Liver (tissue), 9 donors: ENCODE results near the gene ARHGEF28. TPM values are rescaled to one million over a fixed set of nuclear protein-coding genes. Genes with fewer than 3 reads are reported as not detected.

Experiments
- DNase-seq: peaks from one replicate; pipeline ENCODE4 v3.0.0-alpha.2; 2017; ENCODE audit warnings: low spot score
- H3K27ac ChIP-seq, 2 donors: one replicate each; pipeline ENCODE4 v1.7.0; 2013; ENCODE audit warnings: inconsistent platforms in 2 of 2, low read length in 2 of 2, control low read depth in 1 of 2, low read depth in 1 of 2, mild to moderate bottlenecking in 1 of 2
- H3K27me3 ChIP-seq, 4 donors: one replicate each; pipeline versions ENCODE4 v1.6.1 to v1.7.0; 2013; ENCODE audit warnings: low read length in 3 of 4, inconsistent platforms in 1 of 4, mild to moderate bottlenecking in 1 of 4, moderate library complexity in 1 of 4; ENCODE audit not compliant: control insufficient read depth in 4 of 4, insufficient read depth in 4 of 4
- H3K36me3 ChIP-seq, 4 donors: one replicate each; pipeline versions ENCODE4 v1.6.1 to v1.7.0; 2013; ENCODE audit warnings: low read length in 3 of 4, mild to moderate bottlenecking in 3 of 4, low read depth in 1 of 4, moderate library complexity in 1 of 4; ENCODE audit not compliant: control insufficient read depth in 4 of 4, insufficient read depth in 3 of 4
- H3K4me1 ChIP-seq, 4 donors: one replicate each; pipeline versions ENCODE4 v1.6.1 to v1.7.0; 2013; ENCODE audit warnings: low read length in 3 of 4, mild to moderate bottlenecking in 3 of 4, moderate library complexity in 1 of 4; ENCODE audit not compliant: control insufficient read depth in 4 of 4, insufficient read depth in 4 of 4
- H3K4me3 ChIP-seq, 3 donors: one replicate each; pipeline versions ENCODE4 v1.6.1 to v1.7.0; 2013; ENCODE audit warnings: low read length in 3 of 3, control low read depth in 1 of 3, low read depth in 1 of 3, mild to moderate bottlenecking in 1 of 3
- H3K9ac ChIP-seq, 2 donors: one replicate each; pipeline ENCODE4 v1.7.0; 2013; ENCODE audit warnings: low read length in 2 of 2, mild to moderate bottlenecking in 2 of 2, moderate library complexity in 2 of 2, control low read depth in 1 of 2, low read depth in 1 of 2
- H3K9me3 ChIP-seq, 4 donors: one replicate each; pipeline versions ENCODE4 v1.6.1 to v1.7.0; 2013; ENCODE audit warnings: low read length in 3 of 4; ENCODE audit not compliant: control insufficient read depth in 4 of 4
- ATF3 ChIP-seq: IDR thresholded peaks from 2 replicates; pipeline ENCODE4 v1.6.1; 2016; ENCODE audit warnings: antibody characterized with exemption
- CTCF ChIP-seq: fragments of 150-350 bp; IDR thresholded peaks from 2 replicates; pipeline ENCODE4 v1.5.1; 2017; ENCODE audit warnings: improper control_type of control experiment, low read depth, low read length; ENCODE audit not compliant: missing input control
- EGR1 ChIP-seq, 2 donors: IDR thresholded peaks; 2 replicates each; pipeline ENCODE4 v1.6.1; 2016 to 2018; ENCODE audit warnings: antibody characterized with exemption in 2 of 2, low read depth in 2 of 2
- FOXA1 ChIP-seq: IDR thresholded peaks from 2 replicates; pipeline ENCODE4 v1.6.1; 2016; ENCODE audit warnings: antibody characterized with exemption
- FOXA2 ChIP-seq: IDR thresholded peaks from 2 replicates; pipeline ENCODE4 v1.6.1; 2016; ENCODE audit warnings: antibody characterized with exemption
- HNF4A ChIP-seq, 2 donors: conservative IDR thresholded peaks; 2 replicates each; pipeline ENCODE4 v1.6.1; 2016; ENCODE audit warnings: antibody characterized with exemption in 2 of 2, mild to moderate bottlenecking in 2 of 2
- HNF4G ChIP-seq: IDR thresholded peaks from 2 replicates; pipeline ENCODE4 v1.6.1; 2016; ENCODE audit warnings: antibody characterized with exemption
- JUND ChIP-seq, 2 donors: IDR thresholded peaks; 2 replicates each; pipeline ENCODE4 v1.6.1; 2016; ENCODE audit warnings: antibody characterized with exemption in 2 of 2
- MAX ChIP-seq: IDR thresholded peaks from 2 replicates; pipeline ENCODE4 v1.6.1; 2016; ENCODE audit warnings: antibody characterized with exemption
- NR2F2 ChIP-seq: IDR thresholded peaks from 2 replicates; pipeline ENCODE4 v1.6.1; 2016; ENCODE audit warnings: antibody characterized with exemption
- RAD21 ChIP-seq, 2 donors: IDR thresholded peaks; 2 replicates each; pipeline ENCODE4 v1.6.1; 2016; ENCODE audit warnings: antibody characterized with exemption in 2 of 2, mild to moderate bottlenecking in 2 of 2
- RXRA ChIP-seq, 2 donors: IDR thresholded peaks; 2 replicates each; pipeline ENCODE4 v1.6.1; 2017 to 2018; ENCODE audit warnings: antibody characterized with exemption in 2 of 2, mild to moderate bottlenecking in 1 of 2
- TAF1 ChIP-seq: conservative IDR thresholded peaks from 2 replicates; pipeline ENCODE4 v1.6.1; 2016; ENCODE audit warnings: antibody characterized with exemption, mild to moderate bottlenecking
- YY1 ChIP-seq: IDR thresholded peaks from 2 replicates; pipeline ENCODE4 v1.6.1; 2016; ENCODE audit warnings: antibody characterized with exemption, mild to moderate bottlenecking
- WGBS: extraction: QIAGEN DNeasy Blood & Tissue Kit; methylation state at CpG from one replicate; pipeline ENCODE4 v1.1.7; 2013; 5-methylcytosine and 5-hydroxymethylcytosine counted together
- polyA plus RNA-seq, 2 donors: library from polyadenylated mRNA; stranded (reverse) in 1 of 2; unstranded in 1 of 2; fragments of 200-250 nt in 1 of 2; fragments of >200 nt in 1 of 2; fragmentation: Nextera tagmentation in 1 of 2; extraction: Ambion mirVana in 1 of 2; gene quantifications; one replicate each; pipeline versions ENCODE4 v1.2.1 to v1.2.3, GENCODE V29; 2013 to 2015
- total RNA-seq, 2 donors: library from RNA; depleted of rRNA; stranded (reverse); fragments of >200 nt; gene quantifications; one replicate each; pipeline ENCODE4 v1.2.3, GENCODE V29; 2014
- TF ChIP-seq, protein P1 (sequence below): IDR thresholded peaks from 2 replicates; pipeline ENCODE4 v1.6.1; 2016; ENCODE audit warnings: antibody characterized with exemption
- TF ChIP-seq, protein P2 (sequence below): IDR thresholded peaks from 2 replicates; pipeline ENCODE4 v1.6.1; 2016; ENCODE audit warnings: antibody characterized with exemption, mild to moderate bottlenecking
- donor health status: healthy.
- donor health status: healthy.
- donor health status: healthy.
- donor health status: healthy.
- donor health status: healthy.

The ARHGEF28 gene
- total and polyA plus RNA-seq, 4 donors = 1.6 to 13.9 (median 3.6) TPM

DNA sequence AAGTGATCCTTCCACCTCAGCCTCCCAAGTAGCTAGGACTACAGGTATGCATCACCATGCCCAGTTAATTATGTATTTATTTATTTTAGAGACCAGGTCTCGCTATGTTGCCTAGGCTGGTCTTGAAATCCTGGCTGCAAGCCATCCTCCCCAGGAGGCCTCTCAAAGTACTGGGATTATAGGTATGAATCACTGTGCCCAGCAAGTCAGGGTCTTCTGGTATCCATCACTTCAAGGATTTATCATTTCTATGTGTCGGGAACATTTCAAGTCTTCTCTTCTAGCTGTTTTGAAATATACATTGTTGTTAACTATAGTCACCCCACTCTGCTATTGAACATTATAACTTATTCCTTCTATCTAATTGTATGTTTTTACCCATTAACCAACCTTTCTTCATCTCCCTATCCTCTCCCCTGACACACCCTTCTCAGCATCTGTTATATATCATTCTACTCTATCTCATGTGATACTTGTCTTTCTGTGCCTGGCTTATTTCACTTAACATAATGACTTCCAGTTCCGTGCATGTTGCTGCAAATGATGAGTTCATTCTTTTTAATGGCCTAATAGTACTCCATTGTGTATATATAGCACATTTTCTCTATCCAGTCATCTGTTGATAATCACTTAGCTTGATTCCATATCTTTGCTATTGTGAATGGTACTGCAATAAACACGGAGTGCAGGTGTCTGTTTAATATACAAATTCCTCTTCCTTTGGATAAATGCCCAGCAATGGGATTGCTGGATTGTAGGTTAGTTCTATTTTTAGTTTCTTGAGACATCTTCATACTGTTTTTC, 34.1 kb upstream of the ARHGEF28 start (continued):
- TF ChIP-seq CTCF (no peak), HNF4A (conservative IDR thresholded peaks at IDR 0.05) (no peak), MAX (no peak), RAD21 (IDR thresholded peaks at IDR 0.05) (no peak)
- TF ChIP-seq, protein P1, sequence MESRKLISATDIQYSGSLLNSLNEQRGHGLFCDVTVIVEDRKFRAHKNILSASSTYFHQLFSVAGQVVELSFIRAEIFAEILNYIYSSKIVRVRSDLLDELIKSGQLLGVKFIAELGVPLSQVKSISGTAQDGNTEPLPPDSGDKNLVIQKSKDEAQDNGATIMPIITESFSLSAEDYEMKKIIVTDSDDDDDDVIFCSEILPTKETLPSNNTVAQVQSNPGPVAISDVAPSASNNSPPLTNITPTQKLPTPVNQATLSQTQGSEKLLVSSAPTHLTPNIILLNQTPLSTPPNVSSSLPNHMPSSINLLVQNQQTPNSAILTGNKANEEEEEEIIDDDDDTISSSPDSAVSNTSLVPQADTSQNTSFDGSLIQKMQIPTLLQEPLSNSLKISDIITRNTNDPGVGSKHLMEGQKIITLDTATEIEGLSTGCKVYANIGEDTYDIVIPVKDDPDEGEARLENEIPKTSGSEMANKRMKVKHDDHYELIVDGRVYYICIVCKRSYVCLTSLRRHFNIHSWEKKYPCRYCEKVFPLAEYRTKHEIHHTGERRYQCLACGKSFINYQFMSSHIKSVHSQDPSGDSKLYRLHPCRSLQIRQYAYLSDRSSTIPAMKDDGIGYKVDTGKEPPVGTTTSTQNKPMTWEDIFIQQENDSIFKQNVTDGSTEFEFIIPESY = no peak

- Histone ChIP-seq H3K4me1 (peaks cover 0 to 2% (median 0%) of the 10 kb centered on the region in 4 donors), H3K9ac (no peak overlapping the region), H3K27ac (no peak overlapping the region), H3K27me3 (no peaks in the 10 kb centered on the region), H3K9me3 (no peaks in the 10 kb centered on the region), H3K36me3 (no peaks in the 10 kb centered on the region), H3K4me3 (no peak overlapping the region)
- DNase-seq = no peak
- 75% methylated on average over 1 of the region's 1 CpG for WGBS
- no peak for TF ChIP-seq FOXA2
- no peak for TF ChIP-seq HNF4A (conservative IDR thresholded peaks at IDR 0.05)
- TF ChIP-seq JUND (IDR thresholded peaks at IDR 0.05) = no peak
- no peak for TF ChIP-seq ATF3
- TF ChIP-seq, protein P2, sequence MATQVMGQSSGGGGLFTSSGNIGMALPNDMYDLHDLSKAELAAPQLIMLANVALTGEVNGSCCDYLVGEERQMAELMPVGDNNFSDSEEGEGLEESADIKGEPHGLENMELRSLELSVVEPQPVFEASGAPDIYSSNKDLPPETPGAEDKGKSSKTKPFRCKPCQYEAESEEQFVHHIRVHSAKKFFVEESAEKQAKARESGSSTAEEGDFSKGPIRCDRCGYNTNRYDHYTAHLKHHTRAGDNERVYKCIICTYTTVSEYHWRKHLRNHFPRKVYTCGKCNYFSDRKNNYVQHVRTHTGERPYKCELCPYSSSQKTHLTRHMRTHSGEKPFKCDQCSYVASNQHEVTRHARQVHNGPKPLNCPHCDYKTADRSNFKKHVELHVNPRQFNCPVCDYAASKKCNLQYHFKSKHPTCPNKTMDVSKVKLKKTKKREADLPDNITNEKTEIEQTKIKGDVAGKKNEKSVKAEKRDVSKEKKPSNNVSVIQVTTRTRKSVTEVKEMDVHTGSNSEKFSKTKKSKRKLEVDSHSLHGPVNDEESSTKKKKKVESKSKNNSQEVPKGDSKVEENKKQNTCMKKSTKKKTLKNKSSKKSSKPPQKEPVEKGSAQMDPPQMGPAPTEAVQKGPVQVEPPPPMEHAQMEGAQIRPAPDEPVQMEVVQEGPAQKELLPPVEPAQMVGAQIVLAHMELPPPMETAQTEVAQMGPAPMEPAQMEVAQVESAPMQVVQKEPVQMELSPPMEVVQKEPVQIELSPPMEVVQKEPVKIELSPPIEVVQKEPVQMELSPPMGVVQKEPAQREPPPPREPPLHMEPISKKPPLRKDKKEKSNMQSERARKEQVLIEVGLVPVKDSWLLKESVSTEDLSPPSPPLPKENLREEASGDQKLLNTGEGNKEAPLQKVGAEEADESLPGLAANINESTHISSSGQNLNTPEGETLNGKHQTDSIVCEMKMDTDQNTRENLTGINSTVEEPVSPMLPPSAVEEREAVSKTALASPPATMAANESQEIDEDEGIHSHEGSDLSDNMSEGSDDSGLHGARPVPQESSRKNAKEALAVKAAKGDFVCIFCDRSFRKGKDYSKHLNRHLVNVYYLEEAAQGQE = no peak
- no peak for TF ChIP-seq CTCF
- no peak for TF ChIP-seq HNF4G
- no peak for TF ChIP-seq MAX
- no peak for TF ChIP-seq NR2F2
- no peak for TF ChIP-seq YY1
- TF ChIP-seq EGR1 (IDR thresholded peaks at IDR 0.05; ENCODE audit: low read depth in 2 of 2) = no peak
- no peak for TF ChIP-seq RXRA (IDR thresholded peaks at IDR 0.05)
- TF ChIP-seq FOXA1 = no peak
- TF ChIP-seq, protein P1 = no peak
- no peak for TF ChIP-seq TAF1
- TF ChIP-seq RAD21 (IDR thresholded peaks at IDR 0.05) = no peak
These were observed 33.4 kb upstream of the ARHGEF28 start for GRCh38 chr5:73592551-73592950.
